KOPT-K1 (cell line): ENCODE results near the gene FEN1.

Experiments
- H3K27ac ChIP-seq: fragments of 200-600 bp; sonication (generic); 2 replicates; pipeline ENCODE4 v1.5.1; 2016; ENCODE audit warnings: antibody characterized with exemption, mild to moderate bottlenecking, low read depth, low read length; ENCODE audit not compliant: poor library complexity, severe bottlenecking
- H3K36me3 ChIP-seq: fragments of 200-600 bp; sonication (generic); 2 replicates; pipeline ENCODE4 v1.5.1; 2017; ENCODE audit warnings: antibody characterized with exemption, mild to moderate bottlenecking, low read length, moderate library complexity; ENCODE audit not compliant: insufficient read depth
- H3K9me3 ChIP-seq: fragments of 200-600 bp; sonication (generic); 2 replicates; pipeline ENCODE4 v1.5.1; 2017; ENCODE audit warnings: antibody characterized with exemption, low read length, mild to moderate bottlenecking; ENCODE audit not compliant: insufficient read depth, poor library complexity, severe bottlenecking

The FEN1 gene

DNA sequence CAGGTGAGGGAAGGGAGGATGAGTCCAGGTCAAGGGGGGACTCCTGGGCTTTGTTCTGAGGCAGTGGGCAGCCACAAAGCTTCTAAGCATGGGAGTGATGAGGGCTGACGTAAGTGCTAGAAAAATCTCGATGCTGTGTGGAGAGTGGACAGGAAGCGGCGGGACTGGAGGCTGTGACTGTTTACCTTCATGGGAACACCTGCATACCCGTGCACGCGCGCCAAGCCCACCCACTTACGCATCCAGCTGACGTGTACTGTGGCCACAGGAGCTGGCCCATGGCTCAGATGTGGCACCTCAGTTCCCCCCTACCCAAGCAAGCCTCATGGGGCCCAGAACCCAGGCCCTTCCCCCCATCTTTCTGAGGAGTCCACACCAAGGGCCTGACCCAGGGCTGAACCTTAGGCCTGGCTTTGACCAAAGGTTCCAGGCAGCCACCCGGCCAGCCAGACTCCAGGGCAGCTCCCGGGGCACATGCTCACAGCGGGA is 26.3 kb upstream of the FEN1 start:
- Histone ChIP-seq H3K27ac (no peak overlapping the region), H3K9me3 (no peaks in the 10 kb centered on the region)

DNA sequence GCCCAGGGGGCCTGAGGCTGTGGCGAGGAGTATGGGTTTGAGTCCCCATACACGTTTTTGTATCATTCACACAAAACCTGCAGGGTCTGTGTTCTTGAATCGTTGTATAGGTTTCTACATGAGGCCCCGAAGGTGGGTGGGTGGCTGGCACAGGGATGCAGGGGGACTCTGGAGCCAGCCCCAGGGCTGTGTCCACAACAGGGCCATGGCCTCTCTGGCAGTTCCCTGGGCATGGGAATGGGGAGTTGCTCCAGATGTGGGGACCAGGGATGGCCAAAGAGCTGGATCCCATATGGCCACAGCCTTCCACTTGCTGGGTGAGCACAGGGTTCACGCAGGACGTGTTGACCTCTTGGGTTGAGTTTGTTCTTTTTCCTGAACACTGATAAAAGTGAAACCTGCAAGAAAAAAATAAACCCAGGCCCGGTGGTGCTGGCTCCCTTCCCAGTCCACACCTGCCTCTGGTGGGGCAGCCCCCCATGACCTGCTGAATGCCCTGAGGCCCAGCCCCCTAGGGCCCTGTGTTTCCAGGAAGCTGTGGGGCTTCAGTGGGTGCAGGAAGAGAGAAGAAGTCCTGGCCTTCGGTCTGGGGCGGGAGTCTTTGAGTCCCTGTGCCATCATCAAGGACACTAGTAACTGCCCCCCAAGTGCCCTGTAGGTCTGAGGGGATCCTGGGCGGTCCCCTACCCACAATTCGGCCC is 24.2 kb upstream of the FEN1 start:
- no peaks in the 10 kb centered on the region for H3K9me3 ChIP-seq
- no peak overlapping the region for H3K27ac ChIP-seq
- H3K36me3 ChIP-seq, result no peaks in the 10 kb centered on the region

More for the DNA sequence above, 26.3 kb upstream of the FEN1 start:
- no peaks in the 10 kb centered on the region for H3K36me3 ChIP-seq

DNA sequence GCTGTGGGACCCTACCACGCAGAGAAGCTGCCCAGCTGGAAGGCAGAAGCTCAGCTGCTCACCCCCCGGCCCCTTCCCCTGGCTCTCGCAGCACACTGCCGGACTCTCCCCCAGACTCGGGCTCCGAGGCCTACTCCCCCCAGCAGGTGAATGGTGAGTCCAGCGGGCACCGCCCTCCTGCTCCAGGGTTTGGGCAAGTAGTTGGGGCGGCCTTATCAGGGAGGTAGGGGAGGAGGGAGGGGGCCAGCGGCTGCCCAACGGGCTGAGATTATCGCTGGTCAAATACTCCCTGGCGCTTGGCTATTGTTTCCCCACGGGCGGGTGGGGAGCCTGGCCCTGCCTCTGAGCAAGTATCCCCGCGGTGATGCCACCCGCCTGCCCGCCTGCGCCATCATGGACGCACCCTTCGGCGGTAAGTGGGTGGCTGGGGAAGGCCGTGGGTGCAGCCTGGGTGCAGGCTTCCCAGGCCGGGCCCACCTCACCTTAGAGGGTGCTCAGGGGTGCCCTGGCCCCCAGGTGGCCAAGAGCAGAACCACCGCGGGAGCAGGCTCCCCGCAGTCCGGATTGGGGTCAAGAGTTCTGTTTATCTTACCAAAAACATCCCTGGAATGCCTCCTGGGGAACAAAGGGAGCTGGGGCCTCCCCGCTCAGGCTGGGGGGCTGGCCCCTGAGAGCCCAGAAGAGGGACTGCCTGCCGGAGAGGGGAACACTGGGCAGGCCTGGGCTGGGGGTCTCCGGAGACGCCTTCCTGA is 23.4 kb upstream of the FEN1 start:
- no peaks in the 10 kb centered on the region for H3K36me3 ChIP-seq
- no peaks in the 10 kb centered on the region for H3K9me3 ChIP-seq
- H3K27ac ChIP-seq, result no peak overlapping the region

DNA sequence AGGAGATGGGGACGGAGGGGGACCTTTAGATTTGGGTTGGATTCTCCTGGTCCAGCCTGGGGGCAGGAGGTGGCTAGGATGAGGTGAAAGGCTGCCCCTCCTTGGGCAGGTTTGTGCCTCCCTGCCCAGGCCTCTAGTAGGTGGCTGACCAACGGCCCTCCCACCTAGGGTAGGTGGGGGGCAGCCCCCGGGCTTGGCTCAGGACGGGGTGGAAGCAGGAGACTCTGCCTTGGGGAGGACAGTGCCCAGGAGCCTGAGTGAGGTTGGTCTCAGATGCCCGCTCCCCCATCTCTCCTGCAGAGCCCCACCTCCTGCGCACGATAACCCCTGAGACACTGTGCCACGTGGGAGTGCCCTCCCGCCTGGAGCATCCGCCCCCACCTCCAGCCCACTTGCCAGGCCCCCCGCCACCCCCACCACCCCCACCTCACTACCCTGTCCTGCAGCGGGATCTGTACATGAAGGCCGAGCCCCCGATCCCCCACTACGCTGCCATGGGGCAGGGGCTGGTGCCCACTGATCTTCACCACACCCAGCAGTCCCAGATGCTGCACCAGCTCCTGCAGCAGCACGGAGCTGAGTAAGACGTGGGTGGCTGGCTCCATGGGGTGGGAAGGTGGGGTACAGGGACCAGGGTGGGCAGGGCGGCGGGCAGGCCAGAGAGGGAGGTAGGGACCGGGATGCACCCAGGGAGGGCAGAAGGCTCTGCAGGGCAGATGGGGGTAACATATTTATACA is 22.6 kb upstream of the FEN1 start:
- no peaks in the 10 kb centered on the region for H3K9me3 ChIP-seq
- H3K27ac ChIP-seq, result no peak overlapping the region
- H3K36me3 ChIP-seq, result no peaks in the 10 kb centered on the region

DNA sequence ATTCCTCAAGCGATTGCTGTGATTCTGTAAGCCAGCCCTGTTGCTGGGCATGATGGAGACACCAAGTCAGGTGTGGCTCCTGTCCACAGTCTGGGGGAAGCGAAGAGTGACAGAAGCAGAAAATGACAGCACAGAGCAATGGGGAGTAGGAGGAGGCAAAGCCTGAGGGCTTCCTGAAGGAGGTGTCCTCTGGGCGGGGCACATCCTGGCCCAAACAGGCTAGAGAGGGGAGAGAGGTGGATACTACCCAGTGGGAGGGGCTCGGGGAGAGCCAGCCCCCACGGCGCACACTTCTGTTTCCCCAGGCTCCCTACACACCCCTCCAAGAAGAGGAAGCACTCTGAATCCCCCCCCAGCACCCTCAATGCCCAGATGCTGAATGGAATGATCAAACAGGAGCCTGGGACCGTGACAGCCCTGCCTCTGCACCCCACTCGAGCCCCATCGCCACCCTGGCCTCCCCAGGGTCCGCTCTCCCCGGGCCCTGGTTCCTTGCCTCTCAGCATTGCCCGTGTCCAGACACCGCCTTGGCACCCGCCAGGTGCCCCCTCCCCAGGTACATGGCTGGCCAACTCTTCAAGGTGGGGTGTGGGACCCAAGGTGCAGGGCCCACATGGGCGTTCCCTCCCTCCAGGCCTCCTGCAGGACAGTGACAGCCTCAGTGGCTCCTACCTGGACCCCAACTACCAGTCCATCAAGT is 21.4 kb upstream of the FEN1 start:
- Histone ChIP-seq H3K9me3 (no peaks in the 10 kb centered on the region), H3K27ac (no peak overlapping the region), H3K36me3 (no peaks in the 10 kb centered on the region)

DNA sequence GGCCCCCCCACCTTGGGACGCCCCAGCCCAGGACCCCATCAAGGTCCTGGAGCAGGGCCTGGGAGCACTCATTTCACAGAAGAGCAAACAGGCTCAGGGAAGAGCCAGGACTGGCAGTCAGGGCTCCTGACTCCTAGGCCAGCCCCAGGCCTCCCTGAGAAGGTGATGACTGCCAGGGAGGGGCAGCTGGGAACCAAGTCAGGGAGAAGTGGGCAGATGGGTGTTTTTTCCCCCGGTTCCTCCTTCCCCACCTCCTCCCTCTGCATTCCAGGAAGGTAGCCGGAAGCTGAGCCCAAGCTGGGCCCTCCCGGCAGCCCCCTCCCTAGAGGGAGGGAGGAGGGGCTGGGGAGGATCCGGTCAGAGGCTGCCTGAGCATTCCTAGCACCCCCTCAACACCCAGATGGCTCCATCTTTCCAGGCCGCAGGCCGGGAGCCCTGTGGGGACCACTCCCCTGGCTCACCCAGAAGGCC is 20.7 kb upstream of the FEN1 start:
- Histone ChIP-seq H3K36me3 (no peaks in the 10 kb centered on the region), H3K9me3 (no peaks in the 10 kb centered on the region), H3K27ac (peak overlapping the region; percentile 39)

DNA sequence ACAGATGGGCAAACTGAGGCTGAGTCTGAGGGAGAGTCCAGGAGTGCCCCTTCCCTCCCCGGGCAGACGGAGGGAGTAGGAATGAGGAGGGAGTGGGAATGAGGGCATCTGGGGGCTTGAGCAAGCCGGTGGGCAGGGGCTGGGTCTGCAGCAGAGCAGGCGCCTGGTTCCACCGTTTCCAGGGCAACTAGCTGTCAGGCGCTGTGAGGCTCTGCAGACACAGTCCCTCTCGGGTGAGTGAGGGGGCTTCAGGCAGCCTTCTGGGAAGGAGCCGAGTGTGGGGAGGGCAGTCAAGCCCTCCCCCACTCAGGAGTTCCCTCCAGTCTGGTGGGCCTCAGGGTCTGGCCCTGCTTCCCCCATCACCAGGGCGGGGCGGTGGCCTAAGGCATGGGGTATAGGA is 19.4 kb upstream of the FEN1 start:
- no peak overlapping the region for H3K27ac ChIP-seq
- H3K36me3 ChIP-seq, result no peaks in the 10 kb centered on the region
- H3K9me3 ChIP-seq, result no peaks in the 10 kb centered on the region

DNA sequence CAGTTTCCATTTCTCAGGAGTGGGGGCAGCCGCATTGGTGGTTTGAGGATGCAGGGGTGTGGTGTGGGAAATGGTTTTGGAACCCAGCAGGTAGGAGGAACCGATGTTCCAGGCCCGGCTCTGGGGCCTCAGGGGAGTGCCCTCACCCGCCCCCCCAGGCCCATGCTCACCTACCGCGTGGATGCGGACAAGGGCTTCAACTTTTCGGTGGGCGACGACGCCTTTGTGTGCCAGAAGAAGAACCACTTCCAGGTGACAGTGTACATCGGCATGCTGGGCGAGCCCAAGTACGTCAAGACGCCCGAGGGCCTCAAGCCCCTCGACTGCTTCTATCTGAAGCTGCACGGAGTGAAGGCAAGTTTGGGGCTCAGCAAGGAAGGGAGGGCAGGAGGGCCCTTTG is 18.9 kb upstream of the FEN1 start:
- H3K27ac ChIP-seq, result no peak overlapping the region
- no peaks in the 10 kb centered on the region for H3K36me3 ChIP-seq

DNA sequence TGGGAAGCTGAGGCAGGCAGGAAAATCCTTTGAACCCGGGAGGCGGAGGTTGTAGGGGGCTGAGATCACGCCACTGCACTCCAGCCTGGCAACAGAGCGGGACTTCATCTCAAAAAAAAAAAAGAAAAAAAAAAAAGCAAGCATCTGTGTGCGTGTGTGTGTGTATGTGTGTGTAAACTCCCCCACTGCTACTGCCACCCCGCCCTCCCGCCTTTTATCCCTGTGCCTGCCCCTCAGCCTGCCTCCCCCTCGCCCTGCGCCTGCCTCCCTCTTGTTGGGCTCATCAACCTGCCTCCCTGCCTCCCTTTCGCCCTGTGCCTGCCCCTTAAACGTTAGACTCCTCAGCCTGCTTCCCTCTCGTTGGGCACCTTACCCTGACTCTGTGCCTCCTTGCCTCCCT is 18.3 kb upstream of the FEN1 start:
- Histone ChIP-seq H3K27ac (no peak overlapping the region), H3K9me3 (no peaks in the 10 kb centered on the region), H3K36me3 (no peaks in the 10 kb centered on the region)

More for the DNA sequence above, 18.9 kb upstream of the FEN1 start:
- H3K9me3 ChIP-seq, result no peaks in the 10 kb centered on the region

DNA sequence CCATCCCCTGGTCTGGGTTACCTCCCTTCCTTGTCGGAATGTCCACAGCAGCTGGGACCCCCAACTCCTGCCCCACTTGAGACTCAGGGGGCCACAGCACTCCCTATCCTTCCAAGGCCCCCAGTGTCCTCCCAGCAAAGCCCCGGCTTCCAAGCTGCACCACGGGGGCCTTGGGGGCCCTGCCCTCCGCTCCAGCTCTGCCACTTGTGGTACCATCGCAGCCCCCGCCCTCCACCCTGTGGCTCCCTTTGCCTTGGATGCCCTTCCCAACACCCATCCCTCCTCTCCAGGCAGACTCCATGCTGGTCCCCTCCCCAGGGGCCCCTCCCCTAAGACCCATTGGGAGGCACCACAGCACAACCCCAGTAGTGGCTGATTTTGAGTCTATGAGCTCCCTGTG is 17.6 kb upstream of the FEN1 start:
- Histone ChIP-seq H3K9me3 (no peaks in the 10 kb centered on the region), H3K36me3 (no peaks in the 10 kb centered on the region), H3K27ac (no peak overlapping the region)

DNA sequence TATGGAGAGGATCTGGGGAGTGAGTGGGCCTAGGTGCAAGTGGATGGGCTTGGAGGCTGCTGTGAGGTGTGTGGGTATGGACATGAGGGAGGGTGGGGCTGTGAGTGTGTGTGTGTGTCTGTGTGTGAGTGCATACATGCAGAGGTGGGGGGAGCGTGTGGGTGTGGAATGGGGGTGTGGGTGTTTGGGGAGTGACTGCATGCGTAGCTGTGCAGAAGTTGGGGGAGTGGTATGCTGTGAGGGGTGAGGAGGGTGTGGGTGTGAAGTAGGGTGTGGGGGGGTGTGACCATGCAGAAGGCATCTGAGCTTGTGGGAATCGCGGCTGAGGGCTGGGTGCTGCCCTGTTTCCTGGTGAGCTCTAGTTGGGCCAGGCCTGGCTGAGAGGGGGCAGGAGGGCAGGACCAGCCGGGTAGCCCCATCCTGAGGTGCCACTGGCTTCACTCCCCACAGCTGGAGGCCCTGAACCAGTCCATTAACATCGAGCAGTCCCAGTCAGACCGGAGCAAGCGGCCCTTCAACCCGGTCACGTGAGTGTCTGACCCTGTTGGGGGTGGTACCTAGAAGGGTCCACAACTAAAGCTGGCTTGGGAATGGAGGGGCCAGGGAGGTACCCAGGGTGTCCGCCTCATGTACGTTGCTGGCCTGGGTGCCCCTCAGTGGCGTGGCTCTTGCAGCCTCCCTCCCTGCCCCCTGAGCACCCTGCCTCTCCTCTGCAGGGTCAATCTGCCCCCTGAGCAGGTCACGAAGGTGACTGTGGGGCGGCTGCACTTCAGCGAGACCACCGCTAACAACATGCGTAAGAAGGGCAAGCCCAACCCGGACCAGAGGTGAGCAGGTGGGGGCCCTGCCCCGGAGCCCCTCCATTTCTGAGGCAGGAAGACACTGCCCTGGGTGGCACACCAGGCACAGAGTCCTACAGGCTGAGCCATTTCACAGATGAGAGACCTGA is 16.8 kb upstream of the FEN1 start:
- H3K9me3 ChIP-seq, result no peaks in the 10 kb centered on the region
- H3K27ac ChIP-seq, result no peak overlapping the region
- no peaks in the 10 kb centered on the region for H3K36me3 ChIP-seq

DNA sequence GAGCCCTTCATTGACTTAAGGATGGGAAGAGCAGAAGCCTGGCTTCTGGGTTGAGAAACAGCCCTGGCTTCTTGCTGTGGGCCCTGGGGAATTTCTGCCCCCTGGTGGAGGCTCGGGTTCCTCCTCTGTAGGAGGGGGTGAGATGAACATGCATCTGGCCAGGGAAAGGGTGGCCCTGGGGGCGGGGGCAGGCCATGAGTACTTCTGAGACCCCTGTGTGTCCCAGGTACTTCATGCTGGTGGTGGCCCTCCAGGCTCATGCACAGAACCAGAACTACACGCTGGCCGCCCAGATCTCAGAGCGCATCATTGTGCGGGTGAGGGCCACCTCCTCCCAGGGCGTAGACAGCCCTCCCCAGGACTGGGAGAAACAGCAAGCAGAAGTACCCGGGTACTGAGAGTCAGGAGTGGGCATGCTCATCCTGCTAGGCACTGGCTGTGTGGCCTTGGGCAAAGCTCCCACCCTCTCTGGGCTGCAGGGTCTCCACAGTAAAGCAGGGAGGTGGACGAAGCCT is 16.1 kb upstream of the FEN1 start:
- Histone ChIP-seq H3K27ac (no peak overlapping the region), H3K9me3 (no peaks in the 10 kb centered on the region), H3K36me3 (no peaks in the 10 kb centered on the region)

DNA sequence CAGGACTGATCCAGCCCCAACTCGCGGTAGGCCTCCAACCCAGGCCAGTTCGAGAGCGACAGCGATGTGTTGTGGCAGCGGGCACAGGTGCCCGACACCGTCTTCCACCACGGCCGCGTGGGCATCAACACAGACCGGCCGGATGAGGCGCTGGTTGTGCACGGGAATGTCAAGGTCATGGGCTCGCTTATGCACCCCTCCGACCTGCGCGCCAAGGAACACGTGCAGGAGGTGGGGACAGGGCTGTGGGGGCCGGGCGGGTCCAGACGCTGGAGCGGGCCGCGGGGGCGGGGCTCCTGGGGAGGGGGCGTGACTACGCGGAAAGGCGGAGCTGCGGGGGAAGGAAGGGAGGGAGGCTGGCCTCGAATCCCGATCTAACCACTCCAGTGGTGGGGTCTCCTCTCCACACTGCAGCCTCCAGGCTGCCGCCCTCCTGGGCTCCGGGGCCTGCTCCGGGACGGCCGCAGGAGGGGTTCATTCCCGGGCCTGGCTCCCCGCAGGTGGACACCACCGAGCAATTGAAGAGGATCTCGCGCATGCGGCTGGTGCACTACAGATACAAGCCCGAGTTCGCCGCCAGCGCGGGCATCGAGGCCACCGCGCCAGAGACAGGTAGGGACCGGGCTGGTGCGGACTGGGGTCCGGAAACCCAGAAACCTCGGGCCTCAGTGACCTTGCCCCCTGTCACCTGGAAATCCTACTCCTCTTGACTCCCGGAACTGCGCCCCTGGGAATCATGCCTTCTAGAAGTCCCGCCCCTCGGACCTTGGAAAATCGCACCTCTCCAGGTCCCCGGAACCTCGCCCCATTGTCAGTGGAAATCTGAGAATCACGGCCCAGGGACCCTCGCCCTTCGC is 15.2 kb upstream of the FEN1 start:
- no peaks in the 10 kb centered on the region for H3K9me3 ChIP-seq
- H3K36me3 ChIP-seq, result no peaks in the 10 kb centered on the region
- H3K27ac ChIP-seq, result no peak overlapping the region
